Measurements from ENCODE around the gene MTO1.

DNA sequence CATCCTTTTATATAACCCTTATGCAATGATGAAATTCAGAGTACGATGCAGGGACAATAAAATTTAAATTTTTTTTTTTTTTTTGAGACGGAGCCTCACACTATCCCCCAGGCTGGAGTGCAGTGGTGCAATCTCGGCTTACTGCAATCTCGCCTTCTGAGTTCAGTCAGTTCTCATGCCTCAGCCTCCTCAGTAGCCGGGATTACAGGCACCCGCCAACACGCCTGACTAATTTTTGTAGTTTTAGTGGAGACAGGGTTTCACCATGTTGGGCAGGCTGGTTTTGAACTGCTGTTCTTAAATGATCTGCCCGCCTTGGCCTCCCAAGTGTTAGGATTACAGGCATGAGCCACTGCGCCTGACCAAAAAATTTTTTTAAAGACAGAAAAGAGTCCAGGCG lies 15.2 kb downstream of the MTO1 start:
- no peak for TF ChIP-seq EZH2 (IDR thresholded peaks at IDR 0.05; ENCODE audit: borderline replicate concordance, low read length)
- TF ChIP-seq, protein P1, sequence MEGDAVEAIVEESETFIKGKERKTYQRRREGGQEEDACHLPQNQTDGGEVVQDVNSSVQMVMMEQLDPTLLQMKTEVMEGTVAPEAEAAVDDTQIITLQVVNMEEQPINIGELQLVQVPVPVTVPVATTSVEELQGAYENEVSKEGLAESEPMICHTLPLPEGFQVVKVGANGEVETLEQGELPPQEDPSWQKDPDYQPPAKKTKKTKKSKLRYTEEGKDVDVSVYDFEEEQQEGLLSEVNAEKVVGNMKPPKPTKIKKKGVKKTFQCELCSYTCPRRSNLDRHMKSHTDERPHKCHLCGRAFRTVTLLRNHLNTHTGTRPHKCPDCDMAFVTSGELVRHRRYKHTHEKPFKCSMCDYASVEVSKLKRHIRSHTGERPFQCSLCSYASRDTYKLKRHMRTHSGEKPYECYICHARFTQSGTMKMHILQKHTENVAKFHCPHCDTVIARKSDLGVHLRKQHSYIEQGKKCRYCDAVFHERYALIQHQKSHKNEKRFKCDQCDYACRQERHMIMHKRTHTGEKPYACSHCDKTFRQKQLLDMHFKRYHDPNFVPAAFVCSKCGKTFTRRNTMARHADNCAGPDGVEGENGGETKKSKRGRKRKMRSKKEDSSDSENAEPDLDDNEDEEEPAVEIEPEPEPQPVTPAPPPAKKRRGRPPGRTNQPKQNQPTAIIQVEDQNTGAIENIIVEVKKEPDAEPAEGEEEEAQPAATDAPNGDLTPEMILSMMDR (conservative IDR thresholded peaks at IDR 0.05 in 1 of 2, IDR thresholded peaks at IDR 0.05 in 1 of 2; ENCODE audit: extremely low read depth in 1 of 2, insufficient read depth in 1 of 2, low read depth in 1 of 2, low read length in 2 of 2), result no peak
